H1 (cell line): ENCODE data around the gene B4GALT5. TPM values are rescaled to one million over a fixed set of nuclear protein-coding genes. Genes with fewer than 3 reads are reported as not detected.

Source experiments
- BRCA1 ChIP-seq: IDR thresholded peaks from 2 replicates; pipeline ENCODE4 v1.6.1; 2012; ENCODE audit warnings: low read depth, low read length, improper control_type of control experiment
- FOSL1 ChIP-seq: IDR thresholded peaks from 2 replicates; pipeline ENCODE4 v1.6.1; 2011; ENCODE audit warnings: mild to moderate bottlenecking, low read depth, low read length, moderate library complexity; ENCODE audit not compliant: insufficient read depth
- POLR2AphosphoS5 ChIP-seq: IDR thresholded peaks from 2 replicates; pipeline ENCODE4 v1.6.1; 2011; ENCODE audit warnings: low read depth, low read length
- POU5F1 ChIP-seq: IDR thresholded peaks from 2 replicates; pipeline ENCODE4 v1.6.1; 2011; ENCODE audit warnings: low read depth, mild to moderate bottlenecking, low read length, moderate library complexity
- RAD21 ChIP-seq, 2 experiments: IDR thresholded peaks in 1 of 2; conservative IDR thresholded peaks in 1 of 2; 2 replicates each; pipeline ENCODE4 v1.6.1; 2011; ENCODE audit warnings: low read depth in 2 of 2, low read length in 2 of 2, improper control_type of control experiment in 1 of 2, inconsistent platforms in 1 of 2, mild to moderate bottlenecking in 1 of 2, moderate library complexity in 1 of 2
- TCF12 ChIP-seq: IDR thresholded peaks from 2 replicates; pipeline ENCODE4 v1.6.1; 2011; ENCODE audit warnings: low read depth, mild to moderate bottlenecking, low read length
- TEAD4 ChIP-seq: IDR thresholded peaks from 2 replicates; pipeline ENCODE4 v1.6.1; 2012; ENCODE audit warnings: low read depth, low read length, inconsistent platforms, mixed read lengths
- polyA plus RNA-seq, 7 experiments: library from polyadenylated mRNA; depleted of rRNA in 3 of 7; stranded (reverse) in 5 of 7; unstranded in 2 of 7; fragments of >200 nt in 5 of 7; fragments of 200-250 nt in 2 of 7; gene quantifications; 1 replicate in 5 of 7; 2 replicates in 1 of 7; 4 replicates in 1 of 7; pipeline versions ENCODE4 v1.2.1 to v1.2.3, GENCODE V29; 2011 to 2013; ENCODE audit warnings: missing spikeins in 2 of 7, mixed read lengths in 2 of 7
- total RNA-seq: library from RNA; stranded (reverse); fragmentation: NEBNext Ultra II Directional; extraction: Animal tissue kit (Norgen Biotek cat#: 25700); gene quantifications from 2 replicates; pipeline ENCODE4 v1.2.1, GENCODE V29; 2021
- TF ChIP-seq, protein P1 (sequence below): fragments of 300-600 bp; sonication (generic); IDR thresholded peaks from 2 replicates; pipeline ENCODE4 v1.7.1; 2012; ENCODE audit warnings: low read length, moderate library complexity, mild to moderate bottlenecking, inconsistent platforms; ENCODE audit not compliant: insufficient replicate concordance

The B4GALT5 gene
- total and polyA plus RNA-seq, 2 of the 8 experiments (the other 6 are each of a cell fraction or from before 2014, with no cell fraction given) = 46.5 to 75.4 TPM

DNA sequence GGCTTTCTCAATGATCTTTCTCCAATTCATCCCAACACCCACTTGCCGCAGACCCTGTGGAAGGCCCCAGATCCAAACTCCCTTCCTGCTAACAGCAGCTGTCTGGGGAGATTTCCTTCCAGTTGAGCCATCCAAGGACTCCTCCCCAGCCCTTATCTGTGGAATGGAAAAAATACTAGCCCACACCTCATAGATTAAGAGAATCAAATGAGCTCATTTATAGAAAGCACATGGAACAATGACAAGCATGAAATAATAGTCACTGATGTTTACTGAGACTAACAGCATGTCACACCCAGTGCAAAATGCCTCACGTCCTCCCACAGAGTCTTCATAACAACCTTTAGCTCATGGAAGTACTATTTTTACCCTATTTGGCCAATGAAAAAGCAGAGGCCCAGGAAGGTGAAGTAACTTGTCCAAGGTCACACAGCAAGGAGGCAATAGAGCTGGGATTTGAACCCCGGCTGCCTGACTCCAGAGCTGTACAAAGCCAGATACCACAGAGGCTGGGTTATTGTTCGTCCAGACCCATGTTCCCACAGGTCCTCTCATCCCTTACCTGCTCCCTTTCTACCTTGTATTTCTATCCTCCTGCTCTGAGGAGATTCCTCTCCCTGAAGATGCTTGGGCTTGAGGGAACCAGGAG, 122.3 kb downstream of the B4GALT5 start (continued):
- TF ChIP-seq, protein P1, sequence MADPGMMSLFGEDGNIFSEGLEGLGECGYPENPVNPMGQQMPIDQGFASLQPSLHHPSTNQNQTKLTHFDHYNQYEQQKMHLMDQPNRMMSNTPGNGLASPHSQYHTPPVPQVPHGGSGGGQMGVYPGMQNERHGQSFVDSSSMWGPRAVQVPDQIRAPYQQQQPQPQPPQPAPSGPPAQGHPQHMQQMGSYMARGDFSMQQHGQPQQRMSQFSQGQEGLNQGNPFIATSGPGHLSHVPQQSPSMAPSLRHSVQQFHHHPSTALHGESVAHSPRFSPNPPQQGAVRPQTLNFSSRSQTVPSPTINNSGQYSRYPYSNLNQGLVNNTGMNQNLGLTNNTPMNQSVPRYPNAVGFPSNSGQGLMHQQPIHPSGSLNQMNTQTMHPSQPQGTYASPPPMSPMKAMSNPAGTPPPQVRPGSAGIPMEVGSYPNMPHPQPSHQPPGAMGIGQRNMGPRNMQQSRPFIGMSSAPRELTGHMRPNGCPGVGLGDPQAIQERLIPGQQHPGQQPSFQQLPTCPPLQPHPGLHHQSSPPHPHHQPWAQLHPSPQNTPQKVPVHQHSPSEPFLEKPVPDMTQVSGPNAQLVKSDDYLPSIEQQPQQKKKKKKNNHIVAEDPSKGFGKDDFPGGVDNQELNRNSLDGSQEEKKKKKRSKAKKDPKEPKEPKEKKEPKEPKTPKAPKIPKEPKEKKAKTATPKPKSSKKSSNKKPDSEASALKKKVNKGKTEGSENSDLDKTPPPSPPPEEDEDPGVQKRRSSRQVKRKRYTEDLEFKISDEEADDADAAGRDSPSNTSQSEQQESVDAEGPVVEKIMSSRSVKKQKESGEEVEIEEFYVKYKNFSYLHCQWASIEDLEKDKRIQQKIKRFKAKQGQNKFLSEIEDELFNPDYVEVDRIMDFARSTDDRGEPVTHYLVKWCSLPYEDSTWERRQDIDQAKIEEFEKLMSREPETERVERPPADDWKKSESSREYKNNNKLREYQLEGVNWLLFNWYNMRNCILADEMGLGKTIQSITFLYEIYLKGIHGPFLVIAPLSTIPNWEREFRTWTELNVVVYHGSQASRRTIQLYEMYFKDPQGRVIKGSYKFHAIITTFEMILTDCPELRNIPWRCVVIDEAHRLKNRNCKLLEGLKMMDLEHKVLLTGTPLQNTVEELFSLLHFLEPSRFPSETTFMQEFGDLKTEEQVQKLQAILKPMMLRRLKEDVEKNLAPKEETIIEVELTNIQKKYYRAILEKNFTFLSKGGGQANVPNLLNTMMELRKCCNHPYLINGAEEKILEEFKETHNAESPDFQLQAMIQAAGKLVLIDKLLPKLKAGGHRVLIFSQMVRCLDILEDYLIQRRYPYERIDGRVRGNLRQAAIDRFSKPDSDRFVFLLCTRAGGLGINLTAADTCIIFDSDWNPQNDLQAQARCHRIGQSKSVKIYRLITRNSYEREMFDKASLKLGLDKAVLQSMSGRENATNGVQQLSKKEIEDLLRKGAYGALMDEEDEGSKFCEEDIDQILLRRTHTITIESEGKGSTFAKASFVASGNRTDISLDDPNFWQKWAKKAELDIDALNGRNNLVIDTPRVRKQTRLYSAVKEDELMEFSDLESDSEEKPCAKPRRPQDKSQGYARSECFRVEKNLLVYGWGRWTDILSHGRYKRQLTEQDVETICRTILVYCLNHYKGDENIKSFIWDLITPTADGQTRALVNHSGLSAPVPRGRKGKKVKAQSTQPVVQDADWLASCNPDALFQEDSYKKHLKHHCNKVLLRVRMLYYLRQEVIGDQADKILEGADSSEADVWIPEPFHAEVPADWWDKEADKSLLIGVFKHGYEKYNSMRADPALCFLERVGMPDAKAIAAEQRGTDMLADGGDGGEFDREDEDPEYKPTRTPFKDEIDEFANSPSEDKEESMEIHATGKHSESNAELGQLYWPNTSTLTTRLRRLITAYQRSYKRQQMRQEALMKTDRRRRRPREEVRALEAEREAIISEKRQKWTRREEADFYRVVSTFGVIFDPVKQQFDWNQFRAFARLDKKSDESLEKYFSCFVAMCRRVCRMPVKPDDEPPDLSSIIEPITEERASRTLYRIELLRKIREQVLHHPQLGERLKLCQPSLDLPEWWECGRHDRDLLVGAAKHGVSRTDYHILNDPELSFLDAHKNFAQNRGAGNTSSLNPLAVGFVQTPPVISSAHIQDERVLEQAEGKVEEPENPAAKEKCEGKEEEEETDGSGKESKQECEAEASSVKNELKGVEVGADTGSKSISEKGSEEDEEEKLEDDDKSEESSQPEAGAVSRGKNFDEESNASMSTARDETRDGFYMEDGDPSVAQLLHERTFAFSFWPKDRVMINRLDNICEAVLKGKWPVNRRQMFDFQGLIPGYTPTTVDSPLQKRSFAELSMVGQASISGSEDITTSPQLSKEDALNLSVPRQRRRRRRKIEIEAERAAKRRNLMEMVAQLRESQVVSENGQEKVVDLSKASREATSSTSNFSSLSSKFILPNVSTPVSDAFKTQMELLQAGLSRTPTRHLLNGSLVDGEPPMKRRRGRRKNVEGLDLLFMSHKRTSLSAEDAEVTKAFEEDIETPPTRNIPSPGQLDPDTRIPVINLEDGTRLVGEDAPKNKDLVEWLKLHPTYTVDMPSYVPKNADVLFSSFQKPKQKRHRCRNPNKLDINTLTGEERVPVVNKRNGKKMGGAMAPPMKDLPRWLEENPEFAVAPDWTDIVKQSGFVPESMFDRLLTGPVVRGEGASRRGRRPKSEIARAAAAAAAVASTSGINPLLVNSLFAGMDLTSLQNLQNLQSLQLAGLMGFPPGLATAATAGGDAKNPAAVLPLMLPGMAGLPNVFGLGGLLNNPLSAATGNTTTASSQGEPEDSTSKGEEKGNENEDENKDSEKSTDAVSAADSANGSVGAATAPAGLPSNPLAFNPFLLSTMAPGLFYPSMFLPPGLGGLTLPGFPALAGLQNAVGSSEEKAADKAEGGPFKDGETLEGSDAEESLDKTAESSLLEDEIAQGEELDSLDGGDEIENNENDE = no peak
- TF ChIP-seq FOSL1 = no peak
- TF ChIP-seq POLR2AphosphoS5 = no peak
- TF ChIP-seq RAD21 (IDR thresholded peaks at IDR 0.05 in 1 of 2, conservative IDR thresholded peaks at IDR 0.05 in 1 of 2; ENCODE audit: low read depth in 2 of 2, low read length in 2 of 2) = no peak
- TF ChIP-seq POU5F1 = no peak
- no peak for TF ChIP-seq TCF12
- no peak for TF ChIP-seq BRCA1
- TF ChIP-seq TEAD4 = no peak
- TF ChIP-seq, all 59 proteins: peak for 0
